ENCODE results near the gene FMO4.
"Not testable (repeated sequence)": the region's sequence is repeated elsewhere in the genome, so short reads cannot be mapped to it uniquely, and the experiment has no call there.

GRCh38 chr1:171390740-171391139 is 76.8 kb downstream of the FMO4 start:
- not testable (repeated sequence) for TF ChIP-seq CTCF (IDR thresholded peaks at IDR 0.05; ENCODE audit: low read depth, low read length, poor library complexity, severe bottlenecking); EZH2phosphoT487 (IDR thresholded peaks at IDR 0.05; ENCODE audit: borderline replicate concordance, low read length)

All from DOHH2 (cell line).